ENCODE measurements around the gene FHDC1. TPM values are rescaled to one million over a fixed set of nuclear protein-coding genes. Genes with fewer than 3 reads are reported as not detected.

FHDC1 gene
- total and polyA plus RNA-seq, 8 donors, result 9.0 to 32.9 (median 10.4) TPM

GRCh38 chr4:152976212-152976761, 40.2 kb downstream of the FHDC1 start:
- H3K4me1 ChIP-seq, result no peaks in the 10 kb centered on the region
- H3K27ac ChIP-seq, result no peak overlapping the region
- ATAC-seq (no peak), DNase-seq (no peak)
- no peak for TF ChIP-seq CTCF (IDR thresholded peaks at IDR 0.05)
- intact Hi-C loops (cut with DNase I), result no loop called here
- H3K4me3 ChIP-seq, result no peak overlapping the region
- H3K27me3 ChIP-seq, result no peaks in the 10 kb centered on the region
- H3K9me3 ChIP-seq, result no peaks in the 10 kb centered on the region
- peaks cover 0 to 46% of the 10 kb centered on the region in 2 donors for H3K36me3 ChIP-seq

- H3K9me3 ChIP-seq, result no peaks in the 10 kb centered on the region
- no peak for ATAC-seq
- H3K36me3 ChIP-seq, result peaks cover 0 to 16% of the 10 kb centered on the region in 2 donors
- H3K27me3 ChIP-seq, result no peaks in the 10 kb centered on the region
- H3K4me1 ChIP-seq, result no peaks in the 10 kb centered on the region
- H3K4me3 ChIP-seq, result no peak overlapping the region
- H3K27ac ChIP-seq, result no peak overlapping the region
- no peak for DNase-seq
- no peak for TF ChIP-seq CTCF (IDR thresholded peaks at IDR 0.05)
- intact Hi-C loops (cut with DNase I), result no loop called here
Observed at GRCh38 chr4:152979731-152980330, 43.7 kb downstream of the FHDC1 start.

GRCh38 chr4:152981278-152981677, 45.2 kb downstream of the FHDC1 start:
- H3K27ac ChIP-seq, result no peak overlapping the region
- no peak for TF ChIP-seq CTCF (IDR thresholded peaks at IDR 0.05)
- H3K27me3 ChIP-seq, result no peaks in the 10 kb centered on the region
- no peak overlapping the region for H3K4me3 ChIP-seq
- H3K9me3 ChIP-seq, result no peaks in the 10 kb centered on the region
- H3K4me1 ChIP-seq, result no peaks in the 10 kb centered on the region
- peaks cover 0 to 2% of the 10 kb centered on the region in 2 donors for H3K36me3 ChIP-seq
- intact Hi-C loops (cut with DNase I), result no loop called here
- DNase-seq, result no peak
- peak; percentile 36 for ATAC-seq

- H3K9me3 ChIP-seq, result no peaks in the 10 kb centered on the region
- no peaks in the 10 kb centered on the region for H3K36me3 ChIP-seq
- no peak overlapping the region for H3K27ac ChIP-seq
- H3K4me3 ChIP-seq, result no peak overlapping the region
- ATAC-seq (no peak), DNase-seq (no peak)
- H3K27me3 ChIP-seq, result no peaks in the 10 kb centered on the region
- TF ChIP-seq CTCF (IDR thresholded peaks at IDR 0.05), result no peak
- H3K4me1 ChIP-seq, result no peaks in the 10 kb centered on the region
- intact Hi-C loops (cut with DNase I), result no loop called here
Observed at GRCh38 chr4:152981842-152982241, 45.7 kb downstream of the FHDC1 start.

GRCh38 chr4:152983221-152983620, 47.1 kb downstream of the FHDC1 start:
- no peaks in the 10 kb centered on the region for H3K36me3 ChIP-seq
- H3K4me3 ChIP-seq, result no peak overlapping the region
- DNase-seq, result no peak
- ATAC-seq, result peak; percentile 51
- no peaks in the 10 kb centered on the region for H3K4me1 ChIP-seq
- no peaks in the 10 kb centered on the region for H3K9me3 ChIP-seq
- no peak overlapping the region for H3K27ac ChIP-seq
- H3K27me3 ChIP-seq, result no peaks in the 10 kb centered on the region
- no peak for TF ChIP-seq CTCF (IDR thresholded peaks at IDR 0.05)
- intact Hi-C loops (cut with DNase I), result no loop called here

Data from left lung (tissue), 10 donors.